NB4 (cell line): ENCODE results near the gene PACS1.

Source experiments
- DNase-seq: peaks from one replicate; pipeline ENCODE4 v3.0.0; 2010; ENCODE audit warnings: low read depth
- H3K4me3 ChIP-seq: one replicate; pipeline ENCODE4 v1.5.1; 2011; ENCODE audit warnings: mild to moderate bottlenecking, low read depth, low read length, moderate library complexity
- MYC ChIP-seq: IDR thresholded peaks from 2 replicates; pipeline ENCODE4 v1.6.1; 2011; ENCODE audit warnings: low read depth, low read length
- POLR2A ChIP-seq: IDR thresholded peaks from 2 replicates; pipeline ENCODE4 v1.6.1; 2011; ENCODE audit warnings: mild to moderate bottlenecking; ENCODE audit not compliant: insufficient read length; ENCODE audit errors: extremely low read depth
- TF ChIP-seq, protein P1 (sequence below): IDR thresholded peaks from 2 replicates; pipeline ENCODE4 v1.6.1; 2011; ENCODE audit warnings: low read depth, low read length
- TF ChIP-seq, protein P2 (sequence below): IDR thresholded peaks from one replicate; pipeline ENCODE4 v1.5.1; 2012; ENCODE audit warnings: low read depth, low read length

PACS1 gene

DNA sequence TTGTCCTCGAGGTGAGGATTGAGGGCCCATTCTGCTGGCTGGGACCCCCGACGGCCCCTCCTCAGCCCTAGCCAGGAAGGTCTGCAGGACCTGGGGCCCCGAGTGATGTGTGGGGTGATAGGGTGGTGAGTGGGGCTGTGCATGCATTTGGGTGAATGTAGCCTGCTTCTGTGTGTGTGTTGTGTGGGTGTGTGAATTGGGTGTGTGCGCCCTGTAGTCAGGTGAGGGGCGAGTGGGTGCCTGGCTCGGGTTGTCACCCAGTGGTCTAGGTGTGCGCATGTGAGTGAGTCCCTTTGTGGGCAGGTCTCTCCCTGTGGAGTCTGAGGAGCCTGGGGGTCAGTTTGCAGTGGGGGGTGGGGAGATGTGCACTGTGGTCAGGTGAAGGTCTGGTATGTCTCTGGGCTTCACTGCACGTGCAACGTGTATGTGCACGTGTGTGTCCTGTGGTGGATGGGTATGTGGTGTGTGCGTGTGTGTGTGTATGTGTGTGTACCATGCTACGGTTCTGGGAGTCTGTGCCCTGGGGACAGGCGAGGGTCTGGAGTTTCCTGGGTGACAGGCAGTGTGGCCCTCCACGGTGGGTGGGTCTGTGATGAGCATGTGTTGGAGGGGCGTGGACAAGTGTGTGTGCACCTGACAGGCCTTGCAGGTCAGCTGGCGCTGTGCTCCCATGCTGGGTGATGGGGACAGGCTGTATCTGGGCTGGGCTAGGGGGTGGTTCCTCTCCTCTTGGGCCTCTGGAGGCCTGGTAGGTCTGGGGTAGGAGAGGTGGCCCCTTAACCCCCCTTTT lies 222.7 kb downstream of the PACS1 start:
- TF ChIP-seq POLR2A = no peak
- TF ChIP-seq, protein P1, sequence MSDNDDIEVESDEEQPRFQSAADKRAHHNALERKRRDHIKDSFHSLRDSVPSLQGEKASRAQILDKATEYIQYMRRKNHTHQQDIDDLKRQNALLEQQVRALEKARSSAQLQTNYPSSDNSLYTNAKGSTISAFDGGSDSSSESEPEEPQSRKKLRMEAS = no peak
- TF ChIP-seq MYC = no peak
- TF ChIP-seq, protein P2, sequence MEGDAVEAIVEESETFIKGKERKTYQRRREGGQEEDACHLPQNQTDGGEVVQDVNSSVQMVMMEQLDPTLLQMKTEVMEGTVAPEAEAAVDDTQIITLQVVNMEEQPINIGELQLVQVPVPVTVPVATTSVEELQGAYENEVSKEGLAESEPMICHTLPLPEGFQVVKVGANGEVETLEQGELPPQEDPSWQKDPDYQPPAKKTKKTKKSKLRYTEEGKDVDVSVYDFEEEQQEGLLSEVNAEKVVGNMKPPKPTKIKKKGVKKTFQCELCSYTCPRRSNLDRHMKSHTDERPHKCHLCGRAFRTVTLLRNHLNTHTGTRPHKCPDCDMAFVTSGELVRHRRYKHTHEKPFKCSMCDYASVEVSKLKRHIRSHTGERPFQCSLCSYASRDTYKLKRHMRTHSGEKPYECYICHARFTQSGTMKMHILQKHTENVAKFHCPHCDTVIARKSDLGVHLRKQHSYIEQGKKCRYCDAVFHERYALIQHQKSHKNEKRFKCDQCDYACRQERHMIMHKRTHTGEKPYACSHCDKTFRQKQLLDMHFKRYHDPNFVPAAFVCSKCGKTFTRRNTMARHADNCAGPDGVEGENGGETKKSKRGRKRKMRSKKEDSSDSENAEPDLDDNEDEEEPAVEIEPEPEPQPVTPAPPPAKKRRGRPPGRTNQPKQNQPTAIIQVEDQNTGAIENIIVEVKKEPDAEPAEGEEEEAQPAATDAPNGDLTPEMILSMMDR = no peak
- DNase-seq = no peak
- no peak overlapping the region for H3K4me3 ChIP-seq

DNA sequence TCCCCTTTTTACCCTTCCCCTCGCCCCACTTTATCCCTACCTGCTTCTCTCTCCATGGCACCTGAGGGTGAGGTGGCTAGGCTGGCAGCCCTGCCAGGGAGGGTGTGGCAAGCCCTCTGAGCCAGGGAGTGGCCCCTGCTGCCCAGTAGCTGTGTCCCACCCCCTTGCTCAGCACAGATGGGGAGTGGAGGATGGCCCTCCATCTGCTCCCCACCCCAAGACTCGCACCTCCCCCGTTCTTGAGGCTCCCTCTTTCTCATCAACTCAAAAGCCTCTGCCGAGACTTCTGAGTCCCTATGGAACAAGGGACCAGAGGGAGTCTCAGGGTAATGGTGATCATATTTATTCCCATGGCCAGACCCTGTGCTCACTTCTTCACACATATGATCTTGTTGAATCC lies 223.3 kb downstream of the PACS1 start:
- TF ChIP-seq, protein P1 = no peak
- no peak for TF ChIP-seq POLR2A
- TF ChIP-seq MYC = no peak
- TF ChIP-seq, protein P2 = no peak
- H3K4me3 ChIP-seq = no peak overlapping the region
- no peak for DNase-seq

DNA sequence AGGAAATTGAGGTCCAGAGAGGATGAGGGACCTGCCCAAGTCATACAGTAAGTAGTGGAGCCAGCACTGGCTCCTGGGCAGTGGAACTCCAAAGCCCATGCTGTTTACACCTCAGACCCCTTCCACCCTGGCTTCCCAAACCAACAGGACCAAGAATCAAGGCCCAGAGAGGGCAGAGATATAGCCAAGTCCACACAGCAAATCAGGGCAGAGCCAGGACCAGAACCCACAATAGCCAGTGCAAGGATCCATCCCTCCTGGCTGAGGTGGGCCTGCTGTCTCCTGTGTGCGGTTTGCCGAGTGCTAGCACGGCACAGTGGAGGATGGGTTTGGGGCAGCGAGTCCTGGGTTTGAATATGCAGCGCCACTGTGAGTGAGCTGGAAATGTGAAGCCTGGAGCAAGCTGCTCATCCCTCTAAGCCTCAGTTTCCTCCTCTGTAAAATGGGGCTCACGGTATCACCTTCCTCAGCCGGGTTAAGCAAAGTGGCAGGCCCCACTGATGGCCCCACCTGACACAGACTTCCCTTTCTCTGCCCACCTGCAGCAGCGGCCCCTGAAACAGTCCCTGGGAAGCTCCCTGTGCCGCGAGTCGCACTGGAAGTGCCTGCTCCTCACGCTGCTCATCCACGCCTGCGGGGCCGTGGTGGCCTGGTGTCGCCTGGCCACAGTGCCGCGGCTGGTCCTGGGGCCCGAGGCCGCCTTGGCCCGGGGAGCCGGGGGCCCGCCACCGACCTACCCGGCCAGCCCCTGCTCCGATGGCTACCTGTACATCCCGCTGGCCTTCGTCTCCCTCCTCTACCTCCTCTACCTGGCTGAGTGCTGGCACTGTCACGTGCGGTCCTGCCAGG lies 223.9 kb downstream of the PACS1 start:
- TF ChIP-seq POLR2A = no peak
- TF ChIP-seq, protein P1 = no peak
- TF ChIP-seq MYC = no peak
- TF ChIP-seq, protein P2 = no peak
- no peak for DNase-seq
- H3K4me3 ChIP-seq = no peak overlapping the region
